GM12891 (cell line): ENCODE data around the gene TXNDC2.

ENCODE experiments used
- POLR2A ChIP-seq: IDR thresholded peaks from 2 replicates; pipeline ENCODE4 v1.6.1; 2011; ENCODE audit warnings: low read depth, low read length, control low read depth
- POLR2AphosphoS5 ChIP-seq: IDR thresholded peaks from 2 replicates; pipeline ENCODE4 v1.6.1; 2011; ENCODE audit warnings: low read depth, low read length, control low read depth
- SPI1 ChIP-seq: IDR thresholded peaks from 2 replicates; pipeline ENCODE4 v1.6.1; 2011; ENCODE audit warnings: low read depth, low read length, control low read depth
- TAF1 ChIP-seq: IDR thresholded peaks from 2 replicates; pipeline ENCODE4 v1.6.1; 2011; ENCODE audit warnings: low read depth, low read length, control low read depth

- TF ChIP-seq TAF1 (no peak), POLR2A (no peak), POLR2AphosphoS5 (no peak), SPI1 (no peak)
Measured at GRCh38 chr18:9855681-9856080, 30.1 kb upstream of the TXNDC2 start.
